Esophagus muscularis mucosa (tissue), 4 donors: ENCODE results near the gene FBXL19. TPM values are rescaled to one million over a fixed set of nuclear protein-coding genes. Genes with fewer than 3 reads are reported as not detected.
A peak's percentile ranks its signal among the peaks of the same experiment; 100 is the strongest.

Source experiments
- DNase-seq: peaks from one replicate; pipeline ENCODE4 v3.0.0-alpha.2; 2017; ENCODE audit errors: extremely low spot score
- H3K27ac ChIP-seq, 4 donors: fragments of 200-600 bp; sonication (generic); replicated peaks in 1 of 4; 1 replicate in 3 of 4; 2 replicates in 1 of 4; pipeline ENCODE4 v1.5.1; 2016 to 2019; ENCODE audit warnings: mild to moderate bottlenecking in 1 of 4
- H3K27me3 ChIP-seq, 4 donors: fragments of 200-600 bp; sonication (generic); one replicate each; pipeline versions ENCODE4 v1.5.1 to v1.6.0; 2016 to 2019
- H3K36me3 ChIP-seq, 4 donors: fragments of 200-600 bp; sonication (generic); one replicate each; pipeline ENCODE4 v1.5.1; 2016 to 2019
- H3K4me1 ChIP-seq, 4 donors: fragments of 200-600 bp; sonication (generic); one replicate each; pipeline ENCODE4 v1.5.1; 2016 to 2019
- H3K4me3 ChIP-seq, 4 donors: fragments of 200-600 bp; sonication (generic); 1 replicate in 2 of 4; 2 replicates in 2 of 4; pipeline ENCODE4 v1.5.1; 2016 to 2019; ENCODE audit warnings: mild to moderate bottlenecking in 4 of 4, moderate library complexity in 1 of 4
- H3K9me3 ChIP-seq, 4 donors: fragments of 200-600 bp; sonication (generic); 1 replicate in 3 of 4; 2 replicates in 1 of 4; pipeline ENCODE4 v1.5.1; 2016 to 2019
- EP300 ChIP-seq: sonication (generic); formaldehyde crosslinking; IDR thresholded peaks from one replicate; pipeline ENCODE4 v1.6.1; 2017; ENCODE audit warnings: antibody characterized with exemption
- POLR2A ChIP-seq: fragments of 450-650 bp; IDR thresholded peaks from one replicate; pipeline ENCODE4 v1.6.1; 2017; ENCODE audit warnings: antibody characterized with exemption, moderate library complexity, mild to moderate bottlenecking, low read depth
- POLR2AphosphoS5 ChIP-seq, 2 donors: sonication (generic); formaldehyde crosslinking; IDR thresholded peaks; one replicate each; pipeline ENCODE4 v1.6.1; 2017; ENCODE audit warnings: antibody characterized with exemption in 2 of 2
- WGBS: methylation state at CpG from one replicate; pipeline ENCODE4 v1.1.5; 2018; 5-methylcytosine and 5-hydroxymethylcytosine counted together
- intact Hi-C: fragments of 100-400 bp; cut with DNase I; formaldehyde crosslinking; loops from one replicate; pipeline ENCODE4 v1.15.1; 2023
- total RNA-seq, 4 donors: library from RNA; depleted of rRNA; stranded (reverse); fragments of >200 nt; gene quantifications; one replicate each; pipeline versions ENCODE4 v1.1.0 to v1.2.1, GENCODE V29; 2016
- TF ChIP-seq, protein P1 (sequence below), 3 experiments: fragments of 200-600 bp in 2 of 3; fragments of 450-650 bp in 1 of 3; sonication (generic) in 2 of 3; IDR thresholded peaks; one replicate each; pipeline ENCODE4 v1.5.1; 2017 to 2019; ENCODE audit warnings: antibody characterized with exemption in 3 of 3, mild to moderate bottlenecking in 2 of 3, moderate library complexity in 1 of 3

The FBXL19 gene
- total RNA-seq, 4 donors from 2014 or later, result 12.1 to 28.1 (median 17.7) TPM

DNA sequence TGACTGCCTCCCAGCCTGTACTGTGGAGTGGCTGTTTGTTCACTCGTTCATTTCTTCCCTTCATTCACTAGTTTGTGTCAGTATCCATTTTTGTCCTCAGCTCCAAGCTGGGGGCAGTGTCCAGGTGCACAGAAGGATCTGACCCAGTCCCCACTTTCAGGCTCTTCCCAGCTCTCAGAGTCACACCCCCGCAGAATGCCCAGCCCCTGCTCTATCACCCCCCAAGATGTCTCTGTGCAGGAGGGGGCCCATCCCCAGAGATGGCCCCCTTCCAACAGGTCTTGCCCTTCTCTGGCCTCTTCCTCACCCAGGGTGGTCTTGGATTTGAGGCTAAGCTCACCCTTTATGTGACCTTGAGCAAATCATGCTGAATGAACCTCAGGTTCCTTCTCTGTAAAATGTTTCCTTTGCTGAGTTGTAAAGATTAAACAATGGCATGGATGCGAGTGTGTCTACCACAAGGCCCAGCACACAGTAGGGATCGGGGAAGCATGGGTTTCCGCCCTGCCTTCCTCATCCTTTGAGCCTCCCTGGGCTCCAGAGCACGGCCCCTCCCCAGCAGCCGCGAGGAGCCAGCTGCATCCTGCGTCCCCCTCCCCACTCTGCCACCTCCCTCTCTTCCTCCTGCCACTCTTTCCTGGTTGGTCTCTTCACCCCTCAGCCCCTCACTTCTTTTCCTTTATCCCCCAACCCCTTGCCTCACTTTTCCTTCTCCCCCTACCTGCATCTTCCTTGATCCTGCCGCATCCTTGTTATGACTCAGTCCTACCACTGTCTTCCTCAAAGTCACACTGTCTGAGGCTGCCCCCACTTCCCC, 2.8 kb downstream of the FBXL19 start:
- no peaks in the 10 kb centered on the region for H3K27me3 ChIP-seq
- intact Hi-C loops, result no loop called here
- peaks cover 24 to 57% (median 41%) of the 10 kb centered on the region in 4 donors for H3K4me1 ChIP-seq
- no peak overlapping the region for H3K27ac ChIP-seq
- 68% methylated on average over 10 of the region's 10 CpGs for WGBS
- H3K9me3 ChIP-seq, result no peaks in the 10 kb centered on the region
- TF ChIP-seq, protein P1, sequence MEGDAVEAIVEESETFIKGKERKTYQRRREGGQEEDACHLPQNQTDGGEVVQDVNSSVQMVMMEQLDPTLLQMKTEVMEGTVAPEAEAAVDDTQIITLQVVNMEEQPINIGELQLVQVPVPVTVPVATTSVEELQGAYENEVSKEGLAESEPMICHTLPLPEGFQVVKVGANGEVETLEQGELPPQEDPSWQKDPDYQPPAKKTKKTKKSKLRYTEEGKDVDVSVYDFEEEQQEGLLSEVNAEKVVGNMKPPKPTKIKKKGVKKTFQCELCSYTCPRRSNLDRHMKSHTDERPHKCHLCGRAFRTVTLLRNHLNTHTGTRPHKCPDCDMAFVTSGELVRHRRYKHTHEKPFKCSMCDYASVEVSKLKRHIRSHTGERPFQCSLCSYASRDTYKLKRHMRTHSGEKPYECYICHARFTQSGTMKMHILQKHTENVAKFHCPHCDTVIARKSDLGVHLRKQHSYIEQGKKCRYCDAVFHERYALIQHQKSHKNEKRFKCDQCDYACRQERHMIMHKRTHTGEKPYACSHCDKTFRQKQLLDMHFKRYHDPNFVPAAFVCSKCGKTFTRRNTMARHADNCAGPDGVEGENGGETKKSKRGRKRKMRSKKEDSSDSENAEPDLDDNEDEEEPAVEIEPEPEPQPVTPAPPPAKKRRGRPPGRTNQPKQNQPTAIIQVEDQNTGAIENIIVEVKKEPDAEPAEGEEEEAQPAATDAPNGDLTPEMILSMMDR (IDR thresholded peaks at IDR 0.05), result no peak
- DNase-seq, result no peak
- H3K36me3 ChIP-seq, result peaks cover 9 to 56% (median 27%) of the 10 kb centered on the region in 4 donors
- H3K4me3 ChIP-seq, result no peak overlapping the region

DNA sequence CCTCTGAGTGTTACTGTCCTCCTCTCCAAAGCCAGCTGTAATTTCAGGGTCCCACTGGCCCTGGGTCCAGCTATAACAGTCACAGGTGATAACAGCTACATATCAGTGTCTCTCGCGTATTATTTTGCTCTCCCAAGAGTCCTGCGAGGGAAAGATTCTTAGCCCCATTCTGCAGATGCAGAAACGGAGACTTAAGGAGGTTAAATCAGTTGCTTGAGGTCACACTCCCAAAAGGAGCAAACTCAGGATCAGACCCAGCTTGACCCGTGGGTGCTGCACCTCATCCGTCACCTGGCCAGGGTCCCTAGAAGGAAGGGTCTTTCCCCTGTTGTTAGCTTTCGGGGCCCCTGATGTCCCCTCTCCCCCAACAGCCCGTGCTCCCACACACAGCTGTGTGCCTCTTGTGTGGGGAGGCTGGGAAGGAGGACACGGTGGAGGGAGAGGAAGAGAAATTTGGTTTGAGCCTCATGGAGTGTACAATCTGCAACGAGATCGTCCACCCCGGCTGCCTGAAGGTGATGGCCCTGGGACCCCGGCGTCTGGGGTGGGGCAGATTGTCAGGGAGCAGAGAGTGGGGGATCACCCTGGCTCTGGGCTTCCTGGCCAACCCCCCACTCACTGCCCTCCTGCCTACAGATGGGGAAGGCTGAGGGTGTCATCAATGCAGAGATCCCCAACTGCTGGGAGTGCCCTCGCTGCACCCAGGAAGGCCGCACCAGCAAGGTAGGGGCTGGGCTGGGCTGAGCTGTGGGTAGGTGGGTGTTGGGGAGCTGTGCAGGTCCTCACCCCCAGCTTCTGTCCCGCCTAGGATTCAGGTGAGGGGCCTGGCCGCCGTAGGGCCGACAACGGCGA, 3.8 kb downstream of the FBXL19 start:
- no peak for DNase-seq
- Histone ChIP-seq H3K4me1 (peaks cover 19 to 47% (median 33%) of the 10 kb centered on the region in 4 donors), H3K36me3 (peaks cover 14 to 65% (median 36%) of the 10 kb centered on the region in 4 donors), H3K27me3 (no peaks in the 10 kb centered on the region), H3K27ac (peak overlapping the region; percentile 4 to 51 (median 29)), H3K4me3 (peak overlapping the region in 1 of 4 donors; percentile 5), H3K9me3 (no peaks in the 10 kb centered on the region)
- 91% methylated on average over 12 of the region's 22 CpGs for WGBS
- no peak for TF ChIP-seq POLR2AphosphoS5 (IDR thresholded peaks at IDR 0.05)
- TF ChIP-seq EP300, result no peak
- TF ChIP-seq, protein P1 (IDR thresholded peaks at IDR 0.05), result no peak
- TF ChIP-seq POLR2A, result no peak
- intact Hi-C loops, result no loop called here

DNA sequence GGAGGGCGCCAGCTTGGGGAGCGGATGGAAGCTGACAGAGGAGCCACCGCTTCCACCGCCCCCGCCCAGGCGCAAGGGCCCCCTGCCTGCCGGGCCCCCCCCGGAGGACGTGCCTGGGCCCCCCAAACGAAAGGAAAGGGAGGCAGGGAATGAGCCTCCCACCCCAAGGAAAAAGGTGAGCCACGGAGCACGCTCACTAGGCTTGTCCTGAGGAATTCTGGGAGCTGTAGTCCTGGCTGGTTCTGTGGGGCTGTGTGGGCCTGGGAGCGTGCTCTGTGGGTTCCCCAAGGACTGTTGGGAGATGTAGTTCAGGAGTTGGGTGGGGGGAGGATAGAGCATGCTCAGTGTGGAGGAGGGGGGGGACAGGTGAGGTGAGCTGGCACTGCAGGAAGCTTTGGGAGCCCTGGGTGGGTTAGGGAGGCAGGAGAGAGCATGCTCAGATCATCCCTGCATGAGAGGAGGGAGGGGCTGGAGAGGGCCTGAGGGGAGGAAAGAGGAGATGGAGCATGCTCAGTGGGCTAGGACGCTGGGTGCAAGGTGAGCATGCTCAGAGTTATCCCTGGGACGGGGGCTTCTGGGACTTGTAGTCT, 4.5 kb downstream of the FBXL19 start:
- no peaks in the 10 kb centered on the region for H3K9me3 ChIP-seq
- intact Hi-C loops, result no loop called here
- peaks cover 19 to 47% (median 33%) of the 10 kb centered on the region in 4 donors for H3K4me1 ChIP-seq
- peaks cover 19 to 72% (median 42%) of the 10 kb centered on the region in 4 donors for H3K36me3 ChIP-seq
- 30% methylated on average over 6 of the region's 15 CpGs for WGBS
- H3K4me3 ChIP-seq, result peak overlapping the region in 1 of 4 donors; percentile 5
- TF ChIP-seq POLR2AphosphoS5 (IDR thresholded peaks at IDR 0.05) (peak in 1 of 2 donors; percentile 14), POLR2A (no peak)
- TF ChIP-seq, protein P1 (IDR thresholded peaks at IDR 0.05), result no peak
- no peaks in the 10 kb centered on the region for H3K27me3 ChIP-seq
- DNase-seq, result no peak
- H3K27ac ChIP-seq, result peak overlapping the region; percentile 4 to 51 (median 29)

DNA sequence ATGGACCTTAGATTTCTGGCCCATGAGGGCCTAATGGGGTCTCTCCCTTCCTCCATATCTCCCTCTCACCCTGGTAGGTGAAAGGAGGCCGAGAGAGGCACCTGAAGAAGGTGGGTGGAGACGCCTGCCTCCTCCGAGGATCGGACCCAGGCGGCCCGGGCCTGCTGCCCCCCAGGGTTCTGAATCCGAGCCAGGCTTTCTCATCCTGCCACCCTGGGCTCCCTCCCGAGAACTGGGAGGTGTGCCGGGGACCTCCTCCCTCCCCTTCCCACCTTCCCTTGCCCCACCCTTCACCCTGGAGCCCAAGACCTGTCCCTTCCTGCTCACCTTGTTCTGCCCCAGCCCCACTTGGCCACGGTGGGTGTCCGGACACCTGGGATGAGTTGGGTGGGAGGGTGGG, 5.0 kb downstream of the FBXL19 start:
- Histone ChIP-seq H3K27ac (no peak overlapping the region), H3K27me3 (no peaks in the 10 kb centered on the region), H3K9me3 (no peaks in the 10 kb centered on the region), H3K36me3 (peaks cover 20 to 77% (median 45%) of the 10 kb centered on the region in 4 donors), H3K4me3 (no peak overlapping the region), H3K4me1 (peaks cover 19 to 47% (median 33%) of the 10 kb centered on the region in 4 donors)
- DNase-seq, result no peak
- 75% methylated on average over 10 of the region's 11 CpGs for WGBS
- intact Hi-C loops, result no loop called here
- TF ChIP-seq, protein P1 (IDR thresholded peaks at IDR 0.05), result no peak
- TF ChIP-seq POLR2A (no peak), EP300 (no peak), POLR2AphosphoS5 (IDR thresholded peaks at IDR 0.05) (no peak)
